Kidney (tissue), 14 donors: ENCODE results near the gene LSM12. TPM values are rescaled to one million over a fixed set of nuclear protein-coding genes. Genes with fewer than 3 reads are reported as not detected.

ENCODE experiments used
- DNase-seq, 5 donors: peaks; one replicate each; pipeline ENCODE4 v3.0.0-alpha.2; 2013 to 2020
- FAIRE-seq: peaks from 2 replicates; lab custom pipeline; 2012; peaks lifted over from hg19 to GRCh38; lab: Jason Lieb, UNC
- H3K27ac ChIP-seq, 2 donors: one replicate each; pipeline ENCODE4 v1.7.0; 2013; ENCODE audit warnings: low read depth in 2 of 2, low read length in 2 of 2, inconsistent platforms in 1 of 2
- H3K27me3 ChIP-seq: one replicate; pipeline ENCODE4 v1.7.1; 2013; ENCODE audit warnings: low read length, inconsistent platforms; ENCODE audit not compliant: control insufficient read depth, insufficient read depth
- H3K36me3 ChIP-seq, 3 donors: one replicate each; pipeline versions ENCODE4 v1.7.0 to v1.7.1; 2013; ENCODE audit warnings: low read length in 3 of 3, control low read depth in 1 of 3, inconsistent platforms in 1 of 3; ENCODE audit not compliant: insufficient read depth in 3 of 3, control insufficient read depth in 2 of 3
- H3K4me1 ChIP-seq, 3 donors: one replicate each; pipeline versions ENCODE4 v1.7.0 to v1.7.1; 2013; ENCODE audit warnings: low read length in 3 of 3, inconsistent platforms in 1 of 3, low read depth in 1 of 3; ENCODE audit not compliant: control insufficient read depth in 2 of 3, insufficient read depth in 2 of 3
- H3K4me3 ChIP-seq, 3 donors: one replicate each; pipeline versions ENCODE4 v1.7.0 to v1.8.1; 2013; ENCODE audit warnings: low read length in 3 of 3, control low read depth in 1 of 3, inconsistent platforms in 1 of 3
- H3K9ac ChIP-seq, 3 donors: one replicate each; pipeline versions ENCODE4 v1.7.0 to v1.7.1; 2013; ENCODE audit warnings: low read length in 3 of 3, control low read depth in 1 of 3, inconsistent platforms in 1 of 3
- H3K9me3 ChIP-seq, 3 donors: one replicate each; pipeline versions ENCODE4 v1.7.0 to v1.7.1; 2013; ENCODE audit warnings: low read length in 3 of 3, control low read depth in 1 of 3, inconsistent platforms in 1 of 3; ENCODE audit not compliant: control insufficient read depth in 2 of 3, insufficient read depth in 1 of 3
- intact Hi-C: fragments of 100-400 bp; cut with DNase I; formaldehyde crosslinking; loops from one replicate; pipeline ENCODE4 v1.11.1; 2022
- polyA plus RNA-seq: library from polyadenylated mRNA; stranded (reverse); fragments of 350-450 nt; fragmentation: Illumina TruSeq; extraction: RNeasy Lipid Tissue Mini Kit (QIAGEN cat#74804); gene quantifications from one replicate; pipeline ENCODE4 v1.2.3, GENCODE V29; 2014; ENCODE audit warnings: low read depth, low replicate concordance; ENCODE audit not compliant: insufficient read depth
- total RNA-seq: library from RNA; stranded (reverse); fragmentation: NEBNext Ultra II Directional; extraction: Animal tissue kit (Norgen Biotek cat#: 25700); gene quantifications from one replicate; pipeline ENCODE4 v1.2.1, GENCODE V29; 2021
- TF ChIP-seq, protein P1 (sequence below): IDR thresholded peaks from 3 replicates; pipeline ENCODE4 v1.5.1; 2012; ENCODE audit warnings: mild to moderate bottlenecking, moderate library complexity, borderline replicate concordance; ENCODE audit not compliant: insufficient read depth; ENCODE audit errors: extremely low read depth
- donor health status: control.
- donor health status: control.
- donor health status: control.
- donor health status: control.
- donor health status: control.
- donor health status: DM: yes; HTN: yes; CAD: no.
- donor health status: Normal renal cell carcinoma (clear cell type).

Gene LSM12
- total and polyA plus RNA-seq, 2 donors from 2014 or later: 29.0 to 47.6 TPM

DNA sequence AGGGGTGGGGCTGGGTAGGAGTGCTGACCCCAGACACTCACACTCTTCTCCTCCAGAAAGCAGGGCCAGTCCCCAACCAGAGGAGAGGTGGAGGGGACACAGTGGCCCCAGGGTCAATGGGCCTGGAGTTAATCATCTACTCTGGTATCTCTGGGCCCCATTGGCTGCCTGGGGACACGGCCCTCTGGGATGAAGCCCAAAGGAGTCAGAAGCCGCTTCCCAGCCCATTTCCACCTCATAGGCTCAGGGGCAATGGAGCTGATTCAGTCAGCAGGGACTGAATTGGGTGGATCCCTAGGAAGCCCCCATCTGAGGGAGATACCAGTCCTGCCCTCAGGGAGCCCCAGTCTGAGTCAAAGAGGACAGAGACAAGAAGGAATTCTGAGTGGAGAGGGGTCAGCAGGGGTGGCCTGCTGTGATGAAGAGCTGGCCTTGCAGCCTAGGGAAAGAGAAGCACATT, 65.0 kb downstream of the LSM12 start:
- peaks cover 8% of the 10 kb centered on the region for H3K27me3 ChIP-seq
- FAIRE-seq (no peak), DNase-seq (no peak)
- H3K27ac ChIP-seq: peak overlapping the region in 1 of 2 donors; percentile 51
- peaks cover 0 to 17% (median 0%) of the 10 kb centered on the region in 3 donors for H3K4me1 ChIP-seq
- intact Hi-C loops: no loop called here
- H3K4me3 ChIP-seq: no peak overlapping the region
- no peaks in the 10 kb centered on the region for H3K9me3 ChIP-seq
- H3K36me3 ChIP-seq: no peaks in the 10 kb centered on the region
- no peak overlapping the region for H3K9ac ChIP-seq
- TF ChIP-seq, protein P1, sequence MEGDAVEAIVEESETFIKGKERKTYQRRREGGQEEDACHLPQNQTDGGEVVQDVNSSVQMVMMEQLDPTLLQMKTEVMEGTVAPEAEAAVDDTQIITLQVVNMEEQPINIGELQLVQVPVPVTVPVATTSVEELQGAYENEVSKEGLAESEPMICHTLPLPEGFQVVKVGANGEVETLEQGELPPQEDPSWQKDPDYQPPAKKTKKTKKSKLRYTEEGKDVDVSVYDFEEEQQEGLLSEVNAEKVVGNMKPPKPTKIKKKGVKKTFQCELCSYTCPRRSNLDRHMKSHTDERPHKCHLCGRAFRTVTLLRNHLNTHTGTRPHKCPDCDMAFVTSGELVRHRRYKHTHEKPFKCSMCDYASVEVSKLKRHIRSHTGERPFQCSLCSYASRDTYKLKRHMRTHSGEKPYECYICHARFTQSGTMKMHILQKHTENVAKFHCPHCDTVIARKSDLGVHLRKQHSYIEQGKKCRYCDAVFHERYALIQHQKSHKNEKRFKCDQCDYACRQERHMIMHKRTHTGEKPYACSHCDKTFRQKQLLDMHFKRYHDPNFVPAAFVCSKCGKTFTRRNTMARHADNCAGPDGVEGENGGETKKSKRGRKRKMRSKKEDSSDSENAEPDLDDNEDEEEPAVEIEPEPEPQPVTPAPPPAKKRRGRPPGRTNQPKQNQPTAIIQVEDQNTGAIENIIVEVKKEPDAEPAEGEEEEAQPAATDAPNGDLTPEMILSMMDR: no peak

DNA sequence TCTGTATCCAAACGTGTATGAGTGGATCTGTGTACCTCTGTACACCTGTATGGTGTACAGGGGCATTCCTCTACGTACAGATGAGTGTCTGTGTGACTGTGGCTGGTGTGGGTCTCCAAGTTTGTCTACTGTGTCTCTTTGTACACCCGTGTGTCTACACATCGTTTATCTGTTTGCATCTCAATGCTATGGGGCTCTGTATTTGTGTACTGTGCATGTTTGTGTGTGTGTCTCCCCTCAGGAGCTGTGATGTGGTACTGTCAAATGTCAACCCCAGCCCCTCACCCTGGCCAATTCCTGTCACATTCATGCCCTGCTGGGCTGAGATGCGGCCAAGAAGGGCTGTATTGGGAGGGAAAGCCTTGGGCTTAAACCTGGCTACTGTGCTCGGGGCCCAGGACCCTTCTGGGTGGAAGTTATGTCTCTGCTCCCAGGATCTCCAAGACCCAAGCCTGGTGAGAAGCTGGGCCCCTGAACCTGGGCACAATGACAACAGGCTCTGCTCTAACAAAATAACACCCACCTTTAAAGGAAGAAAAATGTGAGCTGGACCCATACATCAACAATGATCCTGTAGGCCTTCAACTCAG, 65.5 kb downstream of the LSM12 start:
- no peak for DNase-seq
- Histone ChIP-seq H3K4me3 (no peak overlapping the region), H3K27ac (no peak overlapping the region), H3K27me3 (peaks cover 7% of the 10 kb centered on the region), H3K9me3 (no peaks in the 10 kb centered on the region), H3K9ac (no peak overlapping the region), H3K36me3 (no peaks in the 10 kb centered on the region), H3K4me1 (peaks cover 0 to 17% (median 0%) of the 10 kb centered on the region in 3 donors)
- intact Hi-C loops: no loop called here
- TF ChIP-seq, protein P1: no peak
- no peak for FAIRE-seq

DNA sequence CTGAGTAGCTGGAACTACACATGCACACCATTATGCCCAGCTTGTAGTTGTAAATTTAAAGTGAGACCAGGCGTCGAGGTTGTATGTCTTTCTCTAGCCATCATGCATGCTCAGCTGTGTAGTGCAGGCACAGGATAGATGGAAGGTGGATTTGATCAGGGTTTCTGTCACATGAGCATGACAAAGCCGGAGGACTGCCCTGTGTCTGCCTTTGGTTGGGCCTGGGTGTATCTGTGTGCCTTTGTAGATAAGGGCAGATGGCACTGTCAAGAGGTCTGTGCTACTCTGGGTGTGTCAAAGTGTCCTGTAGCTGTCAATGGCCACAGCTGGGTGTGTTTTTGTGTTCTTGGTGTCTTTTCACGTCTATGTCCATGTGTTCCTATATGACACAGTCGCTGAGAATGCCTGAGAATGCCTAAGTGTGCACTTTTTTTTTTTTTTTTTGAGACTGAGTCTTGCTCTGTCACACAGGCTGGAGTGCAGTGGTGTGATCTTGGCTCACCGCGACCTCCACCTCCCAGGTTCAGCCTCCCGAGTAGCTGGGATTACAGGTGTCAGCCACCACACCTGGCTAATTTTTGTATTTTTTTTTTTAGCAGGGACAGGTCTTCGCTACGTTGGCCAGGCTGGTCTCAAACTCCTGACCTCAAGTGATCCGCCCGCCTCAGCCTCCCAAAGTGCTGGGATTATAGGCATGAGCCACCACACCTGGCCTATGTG, 66.2 kb downstream of the LSM12 start:
- Histone ChIP-seq H3K9me3 (no peaks in the 10 kb centered on the region), H3K36me3 (no peaks in the 10 kb centered on the region), H3K4me3 (no peak overlapping the region), H3K4me1 (peaks cover 0 to 14% (median 0%) of the 10 kb centered on the region in 3 donors), H3K27ac (no peak overlapping the region), H3K27me3 (peaks cover 3% of the 10 kb centered on the region), H3K9ac (no peak overlapping the region)
- DNase-seq: no peak
- FAIRE-seq: no peak
- intact Hi-C loops: no loop called here
- TF ChIP-seq, protein P1: no peak
